Jurkat, Clone E6-1 (cell line): Measurements from ENCODE around the gene HDDC3.
"Not testable (repeated sequence)": the region's sequence is repeated elsewhere in the genome, so short reads cannot be mapped to it uniquely, and the experiment has no call there.

Source experiments
- DNase-seq: peaks from one replicate; pipeline ENCODE4 v3.0.0-alpha.2; 2011; ENCODE audit warnings: low read depth, low spot score
- H3K4me3 ChIP-seq: 2 replicates; pipeline ENCODE4 v1.5.1; 2011; ENCODE audit warnings: mild to moderate bottlenecking, low read length, control low read depth, moderate library complexity

HDDC3 gene

GRCh38 chr15:90901175-90902039, 30.9 kb downstream of the HDDC3 start:
- DNase-seq, result no peak
- peak overlapping the region; percentile 76 for H3K4me3 ChIP-seq

DNA sequence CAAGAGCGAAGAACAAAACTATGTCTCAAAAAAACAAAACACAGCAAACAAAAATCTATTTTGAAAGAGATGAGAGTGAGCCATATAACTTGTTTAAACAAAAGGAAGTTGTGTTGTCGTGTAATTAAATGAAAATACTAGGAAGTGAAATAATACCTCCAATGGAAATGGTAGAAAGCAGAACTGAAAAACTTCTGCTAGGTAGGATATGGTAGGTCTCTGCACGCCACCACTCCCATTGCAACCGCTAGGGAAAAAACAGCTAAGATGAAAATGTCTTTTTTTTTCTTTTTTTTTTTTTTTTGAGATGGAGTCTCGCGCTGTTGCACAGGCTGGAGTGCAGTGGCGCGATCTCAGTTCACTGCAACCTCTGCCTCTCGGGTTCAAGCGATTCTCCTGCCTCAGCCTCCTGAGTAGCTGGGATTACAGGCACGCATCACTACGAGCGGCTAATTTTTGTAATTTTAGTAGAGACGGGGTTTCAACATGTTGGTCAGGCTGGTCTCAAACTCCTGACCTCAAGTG, 35.2 kb downstream of the HDDC3 start:
- DNase-seq, H3K4me3 ChIP-seq: not testable (repeated sequence)

- H3K4me3 ChIP-seq, result no peak overlapping the region
- no peak for DNase-seq
These were observed 36.7 kb downstream of the HDDC3 start for GRCh38 chr15:90895571-90896117.

- H3K4me3 ChIP-seq, result peak overlapping the region; percentile 90
- DNase-seq, result peak; percentile 79
These were observed 38.9 kb downstream of the HDDC3 start for GRCh38 chr15:90893175-90894090.

DNA sequence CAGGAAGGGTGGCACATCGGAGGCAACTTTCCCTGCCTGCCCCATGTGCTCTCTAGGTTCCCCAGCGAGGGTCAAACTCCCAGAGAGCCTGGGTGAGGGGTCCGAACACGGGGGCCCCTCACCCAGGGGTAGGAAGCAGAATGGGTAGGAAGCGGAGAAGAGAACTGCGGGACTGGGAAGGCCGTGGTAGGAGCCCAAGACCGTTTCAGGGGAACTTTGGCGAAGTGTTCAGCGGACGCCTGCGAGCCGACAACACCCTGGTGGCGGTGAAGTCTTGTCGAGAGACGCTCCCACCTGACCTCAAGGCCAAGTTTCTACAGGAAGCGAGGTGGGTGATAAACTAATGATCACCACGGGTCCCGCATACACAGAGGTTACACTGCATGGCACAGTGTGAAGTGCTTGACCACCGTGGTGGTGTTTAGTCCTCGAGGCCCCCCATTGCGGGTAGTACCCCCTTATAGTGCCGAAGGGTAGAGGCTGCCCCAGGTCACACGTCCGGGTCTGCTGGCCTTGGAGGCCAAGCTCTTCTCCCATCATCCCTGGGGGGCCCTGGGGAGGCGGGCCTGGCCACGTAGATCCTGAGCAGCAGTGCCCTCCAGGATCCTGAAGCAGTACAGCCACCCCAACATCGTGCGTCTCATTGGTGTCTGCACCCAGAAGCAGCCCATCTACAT, 39.7 kb downstream of the HDDC3 start:
- peak overlapping the region; percentile 90 for H3K4me3 ChIP-seq
- DNase-seq, result no peak

DNA sequence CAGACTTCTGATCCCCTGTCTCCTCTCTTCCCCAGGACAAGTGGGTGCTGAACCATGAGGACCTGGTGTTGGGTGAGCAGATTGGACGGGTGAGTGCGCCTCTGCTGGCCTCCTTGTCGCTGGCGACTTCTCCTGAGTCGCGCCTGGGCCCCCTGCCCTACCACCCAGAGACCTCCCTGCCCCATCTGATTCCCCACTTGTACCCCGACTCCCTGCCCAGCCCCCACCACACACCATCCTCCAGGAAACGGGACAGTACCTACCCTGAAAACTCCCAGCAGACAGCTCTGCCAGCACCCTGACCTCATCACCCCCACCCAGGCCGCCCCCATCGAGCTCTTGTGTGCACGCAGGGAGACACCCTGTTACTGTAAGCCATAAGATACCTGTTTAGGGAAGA, 40.3 kb downstream of the HDDC3 start:
- DNase-seq, result no peak
- no peak overlapping the region for H3K4me3 ChIP-seq

DNA sequence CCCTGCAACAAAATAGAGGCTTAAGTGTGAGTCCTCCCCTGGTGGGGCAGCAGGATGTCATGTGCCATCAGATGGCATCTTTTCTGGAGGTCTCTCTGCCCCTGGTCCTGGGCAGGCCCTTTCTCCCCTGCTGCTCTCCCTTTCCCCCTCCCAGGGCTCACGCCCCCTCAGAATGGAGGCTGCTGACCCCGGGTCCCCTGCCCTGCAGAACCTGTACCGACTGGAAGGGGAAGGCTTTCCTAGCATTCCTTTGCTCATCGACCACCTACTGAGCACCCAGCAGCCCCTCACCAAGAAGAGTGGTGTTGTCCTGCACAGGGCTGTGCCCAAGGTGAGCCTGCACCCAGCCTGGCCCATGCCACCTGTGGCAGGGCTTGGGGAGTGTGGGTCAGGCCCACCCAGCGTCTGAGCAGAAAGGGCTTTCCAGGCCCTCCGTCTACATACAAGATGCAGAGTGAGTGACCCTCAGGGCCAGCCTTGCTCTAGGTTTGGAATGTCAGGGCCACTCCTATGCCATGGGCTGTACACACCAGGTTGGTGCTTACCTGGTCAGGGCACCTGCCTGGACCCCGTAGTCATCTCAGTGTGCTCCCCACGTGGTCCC, 40.9 kb downstream of the HDDC3 start:
- no peak for DNase-seq
- H3K4me3 ChIP-seq, result no peak overlapping the region

DNA sequence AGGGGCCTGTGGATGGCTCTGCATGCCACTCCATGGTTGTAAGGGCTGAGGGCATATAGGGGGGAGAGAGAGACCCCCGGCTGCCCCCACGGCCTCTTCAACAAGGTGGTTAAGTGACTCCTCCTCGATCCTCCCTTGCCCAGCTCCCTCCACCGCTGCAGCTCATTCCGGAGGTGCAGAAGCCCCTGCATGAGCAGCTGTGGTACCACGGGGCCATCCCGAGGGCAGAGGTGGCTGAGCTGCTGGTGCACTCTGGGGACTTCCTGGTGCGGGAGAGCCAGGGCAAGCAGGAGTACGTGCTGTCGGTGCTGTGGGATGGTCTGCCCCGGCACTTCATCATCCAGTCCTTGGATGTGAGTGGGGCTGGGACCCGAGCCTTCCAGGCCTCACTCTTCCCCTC, 41.5 kb downstream of the HDDC3 start:
- H3K4me3 ChIP-seq, result no peak overlapping the region
- DNase-seq, result no peak

GRCh38 chr15:90889736-90890456, 42.5 kb downstream of the HDDC3 start:
- DNase-seq, result peak; percentile 44

GRCh38 chr15:90889313-90889730, 43.0 kb downstream of the HDDC3 start:
- peak; percentile 67 for DNase-seq
- no peak overlapping the region for H3K4me3 ChIP-seq

More at GRCh38 chr15:90889736-90890456, 42.5 kb downstream of the HDDC3 start:
- H3K4me3 ChIP-seq, result no peak overlapping the region

GRCh38 chr15:90887037-90887481, 45.3 kb downstream of the HDDC3 start:
- no peak overlapping the region for H3K4me3 ChIP-seq

DNA sequence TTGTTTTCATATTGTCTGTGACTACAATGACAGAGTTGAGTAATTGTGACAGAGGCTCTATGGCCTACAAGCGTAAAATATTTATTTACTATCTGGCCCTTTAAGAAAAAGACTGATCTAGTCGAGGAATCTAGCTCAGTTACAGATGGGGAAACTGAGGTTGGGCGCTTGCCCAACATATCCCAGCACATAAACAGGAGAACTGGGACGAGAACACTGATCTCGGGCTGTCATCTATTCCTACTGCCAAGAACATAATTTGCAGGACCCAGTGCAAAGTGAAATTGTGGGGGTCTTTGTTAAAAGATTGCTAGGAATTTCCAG, 46.1 kb downstream of the HDDC3 start:
- DNase-seq, result no peak
- no peak overlapping the region for H3K4me3 ChIP-seq

More at GRCh38 chr15:90887037-90887481, 45.3 kb downstream of the HDDC3 start:
- no peak for DNase-seq

- DNase-seq, result no peak
- no peak overlapping the region for H3K4me3 ChIP-seq
These were observed 46.7 kb downstream of the HDDC3 start for GRCh38 chr15:90885432-90886290.

DNA sequence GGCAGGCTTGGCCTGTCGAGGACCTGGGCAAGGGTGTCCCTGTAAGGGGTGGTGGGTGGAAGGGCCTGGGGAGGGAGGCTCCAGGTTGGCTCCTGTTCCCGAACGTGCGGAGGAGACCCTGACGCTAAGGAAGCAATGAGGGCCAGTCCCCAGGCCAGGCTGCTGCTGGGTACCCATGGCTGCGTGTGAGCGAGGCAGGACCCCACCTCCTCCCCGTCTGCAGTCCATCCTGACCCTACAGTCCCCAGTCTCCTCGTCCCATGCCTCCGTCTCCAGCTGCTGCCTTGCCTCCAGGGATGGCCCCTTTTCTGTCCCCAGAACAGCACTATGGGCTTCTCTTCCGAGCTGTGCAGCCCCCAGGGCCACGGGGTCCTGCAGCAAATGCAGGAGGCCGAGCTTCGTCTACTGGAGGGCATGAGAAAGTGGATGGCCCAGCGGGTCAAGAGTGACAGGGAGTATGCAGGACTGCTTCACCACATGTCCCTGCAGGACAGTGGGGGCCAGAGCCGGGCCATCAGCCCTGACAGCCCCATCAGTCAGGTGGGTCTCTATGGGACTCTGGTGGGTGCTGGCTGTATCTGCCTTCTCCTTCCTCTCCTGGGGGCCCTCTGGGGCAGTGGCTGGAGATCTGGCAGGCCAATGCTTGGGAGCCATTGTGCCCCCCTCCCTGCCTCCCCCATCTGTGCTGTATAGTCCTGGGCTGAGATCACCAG, 47.5 kb downstream of the HDDC3 start:
- no peak overlapping the region for H3K4me3 ChIP-seq
- no peak for DNase-seq

DNA sequence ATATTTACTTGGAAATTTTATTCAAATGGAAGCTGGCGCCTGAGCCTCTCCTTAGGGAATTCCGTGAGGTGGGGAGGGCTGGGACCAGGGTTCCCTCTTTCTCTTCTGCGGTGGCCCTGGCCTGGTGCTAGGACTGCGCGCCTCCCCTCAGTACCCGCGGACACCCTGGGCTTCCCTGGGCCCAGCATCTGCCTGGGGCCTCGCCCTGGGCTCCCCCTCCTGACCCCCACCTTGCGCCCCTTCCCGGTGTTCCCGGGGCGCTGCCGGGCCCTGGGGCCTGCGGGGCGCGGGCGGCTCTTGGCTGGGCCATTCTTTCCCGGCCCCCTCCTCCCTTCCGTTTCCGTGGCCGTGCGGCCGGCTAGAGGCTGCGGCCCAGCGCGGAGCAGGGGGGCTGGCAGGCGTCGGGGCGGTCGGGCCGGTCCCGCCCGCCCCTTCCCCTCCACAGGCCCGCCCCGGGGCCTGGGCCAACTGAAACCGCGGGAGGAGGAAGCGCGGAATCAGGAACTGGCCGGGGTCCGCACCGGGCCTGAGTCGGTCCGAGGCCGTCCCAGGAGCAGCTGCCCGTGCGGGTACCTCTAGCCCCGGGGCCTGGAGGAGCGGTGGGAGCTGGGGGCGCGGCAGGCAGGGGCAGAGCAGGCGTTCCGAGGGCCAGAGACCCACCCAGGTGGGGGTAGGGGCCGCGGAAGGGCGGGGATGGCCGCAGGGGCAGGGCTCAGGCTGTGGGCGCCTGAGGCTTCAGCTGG, 48.2 kb downstream of the HDDC3 start, which contains the start of gene FES:
Gene FES (plus strand): TSS at position 529 of the 743 bp plus-strand sequence. CDS start 542 bp downstream, outside the sequence.
- no peak within 1 kb of the TSS for H3K4me3 ChIP-seq
- DNase-seq, result no peak

GRCh38 chr15:90883526-90883975, 48.8 kb downstream of the HDDC3 start:
- DNase-seq, result no peak
- no peak overlapping the region for H3K4me3 ChIP-seq
